GM13976 (cell line): ENCODE measurements around the gene ZNF552.

Experiments
- DNase-seq: peaks from one replicate; pipeline ENCODE4 v3.0.0; 2012; ENCODE audit warnings: low spot score
- CTCF ChIP-seq: IDR thresholded peaks from 2 replicates; pipeline ENCODE4 v1.5.1; 2012; ENCODE audit warnings: borderline replicate concordance, mild to moderate bottlenecking; ENCODE audit not compliant: insufficient read depth; ENCODE audit errors: extremely low read depth, missing control alignments, control extremely low read depth
- in situ Hi-C: fragments of 300-500 bp; cut with MboI; formaldehyde crosslinking; loops from one replicate; pipeline ENCODE4 v1.12.0; 2022; ENCODE audit warnings: low sequenced_read_pairs, mixed read lengths, inconsistent platforms; ENCODE audit not compliant: unreplicated experiment

The ZNF552 gene

DNA sequence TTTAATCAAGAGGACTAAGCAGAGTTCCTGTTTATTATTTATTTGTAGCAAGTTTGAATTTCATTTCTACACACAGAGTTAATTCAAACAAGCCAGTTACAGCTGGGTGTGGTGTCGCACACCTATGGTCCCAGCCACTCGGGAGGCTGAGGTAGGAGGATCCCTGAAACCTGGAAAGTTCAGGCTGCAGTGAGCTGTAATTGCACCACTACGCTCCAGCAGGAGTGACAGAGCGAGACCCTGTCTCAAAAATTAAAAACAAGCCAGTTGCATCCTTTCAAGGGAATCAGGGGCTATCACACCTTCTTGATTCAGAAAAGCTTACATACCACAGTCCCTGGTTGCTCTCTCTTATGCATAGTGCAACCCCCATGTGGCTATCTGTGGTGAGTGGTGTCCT, 25.4 kb downstream of the ZNF552 start:
- TF ChIP-seq CTCF, result no peak
- no peak for DNase-seq
- in situ Hi-C loops, result no loop called here

DNA sequence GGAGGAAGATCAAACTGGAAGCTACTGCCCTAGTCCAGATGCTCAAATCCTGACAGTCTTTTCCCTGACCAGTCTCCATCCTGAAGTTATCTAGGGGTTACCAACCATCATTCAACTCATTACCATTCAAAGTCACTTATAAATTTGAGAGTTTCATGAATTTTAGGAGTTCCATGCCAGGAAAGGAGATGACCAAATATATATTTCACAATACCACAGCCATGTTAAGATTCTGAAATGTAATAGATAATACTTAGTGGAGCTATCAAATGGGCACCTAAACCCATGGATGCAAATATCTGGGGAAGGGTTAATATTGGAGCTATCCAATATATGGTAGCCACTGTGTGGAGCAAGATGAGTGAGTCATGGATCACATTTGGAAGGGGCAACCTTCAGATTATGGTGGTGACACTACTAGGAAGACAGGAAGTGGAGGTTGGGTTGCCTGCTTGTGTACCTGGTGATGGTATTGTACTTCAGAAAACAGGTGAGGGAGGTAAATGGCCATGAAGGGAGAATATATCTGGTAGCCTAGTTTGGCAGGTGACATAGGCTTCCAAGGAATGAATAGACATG, 26.5 kb downstream of the ZNF552 start:
- in situ Hi-C loops, result no loop called here
- no peak for TF ChIP-seq CTCF
- no peak for DNase-seq

DNA sequence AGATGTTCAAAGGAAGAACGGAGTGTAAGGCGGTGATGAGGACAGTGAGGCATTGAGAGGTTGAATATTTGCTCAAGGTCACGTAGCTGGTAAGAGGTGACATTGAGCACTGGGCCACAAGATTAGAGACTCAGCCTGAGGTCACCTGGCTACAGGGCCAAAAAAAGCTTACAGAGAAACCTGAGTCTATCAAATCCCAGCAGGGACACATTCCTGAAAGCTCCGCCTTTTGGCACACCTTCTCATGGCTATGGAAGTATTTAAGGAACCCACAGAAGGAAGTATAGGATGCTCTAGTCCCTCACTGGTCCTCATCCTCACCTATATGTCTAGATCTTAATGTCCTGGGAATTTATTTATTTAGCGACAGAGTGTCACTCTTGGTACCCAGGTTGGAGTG, 27.8 kb downstream of the ZNF552 start:
- no peak for TF ChIP-seq CTCF
- in situ Hi-C loops, result no loop called here

DNA sequence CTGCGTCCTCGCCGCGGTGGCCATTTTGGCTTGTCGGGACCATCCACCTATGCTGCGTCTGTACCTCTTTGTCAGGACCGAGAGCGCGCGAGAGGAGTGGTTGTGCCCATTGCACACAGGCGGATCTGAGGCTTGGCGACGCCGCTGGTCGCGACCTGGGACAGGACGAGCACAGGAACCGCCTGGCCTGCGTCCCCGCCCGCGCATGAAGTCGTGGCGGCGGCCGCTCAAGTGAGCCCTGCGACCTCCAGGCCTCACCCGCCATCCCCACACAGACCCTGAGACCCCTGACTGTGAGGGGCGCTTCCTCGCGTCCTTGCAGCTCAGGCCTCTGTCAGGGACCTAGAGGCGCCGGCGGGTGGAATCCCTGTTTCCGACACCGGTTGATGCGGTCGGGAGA, 28.4 kb downstream of the ZNF552 start:
- in situ Hi-C loops, result no loop called here
- TF ChIP-seq CTCF, result no peak

More for the DNA sequence above, 27.8 kb downstream of the ZNF552 start:
- DNase-seq, result no peak

DNA sequence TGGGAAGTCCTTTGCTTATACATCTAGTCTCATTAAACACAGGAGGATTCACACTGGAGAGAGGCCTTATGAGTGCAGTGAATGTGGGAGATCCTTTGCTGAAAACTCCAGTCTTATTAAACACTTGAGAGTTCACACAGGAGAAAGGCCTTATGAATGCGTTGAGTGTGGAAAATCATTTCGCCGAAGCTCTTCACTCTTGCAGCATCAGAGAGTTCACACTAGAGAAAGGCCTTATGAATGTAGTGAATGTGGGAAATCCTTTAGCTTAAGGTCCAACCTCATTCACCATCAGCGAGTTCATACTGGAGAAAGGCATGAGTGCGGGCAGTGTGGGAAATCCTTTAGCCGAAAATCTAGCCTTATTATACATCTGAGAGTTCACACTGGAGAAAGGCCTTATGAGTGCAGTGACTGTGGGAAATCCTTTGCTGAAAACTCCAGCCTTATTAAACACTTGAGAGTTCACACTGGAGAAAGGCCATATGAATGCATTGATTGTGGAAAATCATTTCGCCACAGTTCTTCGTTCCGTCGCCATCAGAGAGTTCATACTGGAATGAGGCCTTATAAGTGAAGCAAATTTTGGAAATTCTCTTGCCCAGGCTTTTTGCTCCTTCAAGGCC, 35.4 kb downstream of the ZNF552 start:
- in situ Hi-C loops, result no loop called here
- DNase-seq, result no peak
- TF ChIP-seq CTCF, result no peak

More for the DNA sequence above, 28.4 kb downstream of the ZNF552 start:
- no peak for DNase-seq

DNA sequence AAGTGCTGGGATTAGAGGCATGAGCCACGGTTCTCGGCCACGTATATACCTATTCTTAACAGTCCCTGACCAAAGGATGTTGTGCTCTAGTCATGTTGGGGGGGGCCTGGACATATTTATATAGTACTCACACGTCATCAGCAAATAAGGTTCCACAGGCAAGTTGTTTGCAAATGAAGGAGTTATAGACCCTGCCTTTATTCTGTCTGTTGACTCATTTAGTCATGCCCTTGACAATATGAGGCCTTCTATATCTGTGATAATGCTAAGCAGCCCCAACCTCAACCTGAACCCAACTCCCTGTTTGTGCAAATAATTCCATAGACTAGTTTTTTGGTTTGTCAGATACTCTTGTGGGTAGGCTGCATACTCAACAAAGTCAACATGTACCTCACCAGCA, 36.4 kb downstream of the ZNF552 start:
- TF ChIP-seq CTCF, result no peak
- no peak for DNase-seq
- in situ Hi-C loops, result no loop called here
